ENCODE results near the gene AKAP8.
"Not testable (repeated sequence)": the region's sequence is repeated elsewhere in the genome, so short reads cannot be mapped to it uniquely, and the experiment has no call there.

Gene AKAP8

DNA sequence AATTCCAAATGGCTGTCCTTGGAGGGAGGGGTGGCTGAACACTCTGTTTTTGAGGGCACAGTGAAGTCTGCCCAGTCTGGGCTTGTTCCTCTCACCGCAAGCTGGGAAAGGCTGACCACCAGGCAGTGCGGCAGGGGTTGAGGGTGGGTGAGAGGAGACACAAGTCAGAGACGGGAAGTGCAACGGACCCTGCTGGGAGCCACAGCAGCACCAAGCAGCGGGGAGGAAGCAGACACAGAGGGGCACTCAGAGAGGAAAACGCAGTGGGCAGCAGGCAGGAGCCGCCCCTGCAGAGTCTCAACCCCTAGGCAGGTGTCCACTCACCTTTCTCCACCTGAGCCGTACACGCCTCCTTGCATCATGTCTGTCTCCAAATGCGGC, 23.6 kb upstream of the AKAP8 start:
- DNase-seq: no peak

GRCh38 chr19:15402411-15403150, 23.0 kb upstream of the AKAP8 start:
- DNase-seq: no peak

DNA sequence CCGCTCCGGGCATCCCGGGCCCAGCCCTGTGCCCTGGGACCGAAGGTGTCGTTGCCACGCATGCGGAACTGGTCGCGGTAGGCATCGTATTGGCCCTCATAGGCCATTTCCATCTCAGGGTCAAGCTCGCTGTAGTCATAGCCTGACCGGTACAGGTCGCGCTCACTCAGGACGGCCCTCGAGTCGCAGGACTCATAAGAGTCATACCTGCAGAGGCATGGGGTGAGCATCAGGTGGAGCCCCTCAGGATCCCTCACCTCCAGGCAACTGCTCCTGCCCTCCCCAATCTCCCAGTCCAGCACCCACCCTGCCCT, 21.8 kb upstream of the AKAP8 start:
- DNase-seq: no peak

- DNase-seq: no peak
Observed at GRCh38 chr19:15400521-15401396, 21.2 kb upstream of the AKAP8 start.

- DNase-seq: no peak
Observed at GRCh38 chr19:15399635-15400034, 20.0 kb upstream of the AKAP8 start.

DNA sequence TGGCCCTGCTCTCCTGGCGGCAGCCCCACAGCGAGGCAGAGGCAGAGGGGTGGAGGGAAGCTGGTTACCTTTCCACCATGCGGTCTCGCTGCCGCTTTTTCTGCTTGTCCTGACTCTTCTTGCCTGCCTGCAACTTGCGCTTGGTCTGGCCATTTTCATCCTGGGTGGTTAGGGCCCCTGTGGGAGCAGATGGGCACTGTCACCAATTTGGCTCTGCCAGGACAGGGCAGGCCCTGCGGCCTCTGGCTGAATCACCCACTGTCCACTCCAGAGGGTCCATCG, 19.6 kb upstream of the AKAP8 start:
- DNase-seq: no peak

- no peak for DNase-seq
Observed at GRCh38 chr19:15398501-15399233, 19.1 kb upstream of the AKAP8 start.

DNA sequence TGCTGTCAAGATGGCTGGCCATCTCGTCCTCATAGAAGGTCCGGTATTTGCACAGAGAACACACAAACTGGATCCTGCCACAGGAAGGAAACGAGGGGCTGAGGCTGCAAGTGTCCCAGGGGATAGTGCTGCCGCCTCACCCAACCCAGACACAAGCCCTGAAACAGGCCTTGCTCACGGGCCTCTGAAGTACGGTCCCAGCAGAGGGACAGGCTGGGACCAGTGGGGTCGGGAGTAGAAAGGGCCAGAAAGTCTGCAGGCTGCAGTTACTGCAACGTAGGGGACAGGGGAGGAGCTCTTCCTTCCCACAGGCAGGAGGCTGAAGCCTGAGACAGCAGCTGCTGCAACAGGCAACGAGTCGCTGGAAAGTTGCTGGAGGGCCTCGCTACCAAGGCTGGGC, 18.2 kb upstream of the AKAP8 start:
- DNase-seq: no peak

- no peak for DNase-seq
Observed at GRCh38 chr19:15397236-15397635, 17.6 kb upstream of the AKAP8 start.

DNA sequence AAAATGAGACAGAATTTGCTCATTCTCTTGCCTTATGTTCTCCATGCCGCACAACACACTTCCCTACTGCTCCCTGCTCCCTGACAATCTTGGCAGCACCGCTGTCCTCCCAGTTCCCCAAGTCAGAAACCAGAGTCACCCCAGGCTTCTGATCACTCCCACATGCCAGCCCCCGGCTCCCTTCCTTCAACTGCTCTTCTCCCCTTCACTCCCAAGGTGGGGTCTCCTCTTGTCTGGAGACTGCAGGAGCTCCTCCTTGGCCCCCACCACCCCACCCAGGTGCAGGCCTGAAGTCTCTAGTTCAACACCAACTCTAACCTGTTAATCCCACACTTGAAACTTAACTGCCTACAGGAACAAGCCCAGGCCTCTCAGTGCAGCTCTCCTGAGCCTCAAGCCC, 16.8 kb upstream of the AKAP8 start:
- no peak for DNase-seq

DNA sequence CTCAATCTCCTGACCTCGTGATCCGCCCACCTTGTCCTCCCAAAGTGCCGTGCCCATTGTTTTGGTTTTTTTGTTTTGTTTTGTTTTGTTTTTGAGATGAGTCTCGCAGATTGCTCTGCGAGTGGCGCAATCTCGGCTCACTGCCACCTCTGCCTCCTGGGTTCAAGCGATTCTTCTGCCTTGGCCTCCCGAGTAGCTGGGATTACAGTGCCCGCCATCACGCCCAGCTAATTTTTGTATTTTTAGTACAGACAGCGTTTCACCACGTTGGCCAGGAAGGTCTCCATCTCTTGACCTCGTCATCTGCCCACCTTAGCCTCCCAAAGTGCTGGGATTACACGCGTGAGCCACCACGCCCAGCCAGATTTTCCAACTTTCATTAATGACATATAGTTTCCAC, 15.7 kb upstream of the AKAP8 start:
- not testable (repeated sequence) for DNase-seq

DNA sequence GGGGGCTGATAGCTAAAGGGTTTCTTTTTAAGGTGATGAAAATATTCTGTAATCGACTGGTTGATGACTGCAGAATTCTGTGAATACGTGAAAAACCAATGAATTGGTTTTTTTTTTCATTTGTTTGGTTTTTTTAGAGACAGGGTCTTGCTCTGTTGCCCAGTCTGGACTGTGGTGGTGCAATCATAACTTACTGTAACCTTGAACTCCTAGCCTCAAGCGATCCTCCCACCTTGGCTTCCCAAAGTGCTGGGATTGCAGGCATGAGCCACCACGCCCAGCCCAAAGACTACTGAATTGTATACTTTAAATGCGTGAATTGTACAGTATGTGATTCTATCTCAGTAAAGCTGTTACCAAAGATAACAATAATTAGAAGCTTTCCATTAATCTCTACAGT, 14.8 kb upstream of the AKAP8 start:
- no peak for DNase-seq

DNA sequence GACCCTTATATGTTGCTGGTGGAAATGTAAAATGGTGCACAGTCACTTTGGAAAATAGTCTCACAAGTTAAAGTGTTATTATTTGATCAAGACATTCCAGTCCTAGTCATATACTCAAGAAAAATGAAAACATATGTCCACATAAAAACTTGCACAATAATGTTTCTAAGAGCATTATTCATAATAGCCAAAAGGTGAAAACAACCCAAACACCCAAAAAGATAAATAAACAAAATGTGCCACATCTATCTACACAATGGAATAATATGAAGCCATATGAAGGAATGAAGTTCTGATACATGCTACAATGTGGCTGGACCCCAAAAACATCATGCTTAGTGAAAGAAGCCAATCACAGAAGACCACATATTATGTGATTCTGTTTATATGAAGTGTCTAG, 14.4 kb upstream of the AKAP8 start:
- no peak for DNase-seq

DNA sequence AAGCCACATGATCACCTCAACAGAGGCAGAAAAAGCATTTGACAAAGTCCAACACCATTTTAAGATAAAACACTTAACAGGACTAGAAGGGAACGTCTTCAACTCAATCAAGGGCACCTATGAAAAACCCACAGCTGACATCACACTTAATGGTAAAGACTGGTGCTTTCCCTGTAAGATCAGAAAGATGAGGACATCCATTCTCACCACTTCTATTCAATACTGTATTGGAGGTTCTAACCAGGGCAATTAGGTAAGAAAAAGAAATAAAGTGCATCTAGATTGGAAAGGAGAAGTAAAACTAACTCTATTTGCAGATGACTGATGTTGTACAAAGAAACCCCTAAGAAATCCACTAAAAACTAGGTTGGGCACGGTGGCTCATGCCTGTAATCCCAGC, 11.2 kb upstream of the AKAP8 start:
- no peak for DNase-seq

DNA sequence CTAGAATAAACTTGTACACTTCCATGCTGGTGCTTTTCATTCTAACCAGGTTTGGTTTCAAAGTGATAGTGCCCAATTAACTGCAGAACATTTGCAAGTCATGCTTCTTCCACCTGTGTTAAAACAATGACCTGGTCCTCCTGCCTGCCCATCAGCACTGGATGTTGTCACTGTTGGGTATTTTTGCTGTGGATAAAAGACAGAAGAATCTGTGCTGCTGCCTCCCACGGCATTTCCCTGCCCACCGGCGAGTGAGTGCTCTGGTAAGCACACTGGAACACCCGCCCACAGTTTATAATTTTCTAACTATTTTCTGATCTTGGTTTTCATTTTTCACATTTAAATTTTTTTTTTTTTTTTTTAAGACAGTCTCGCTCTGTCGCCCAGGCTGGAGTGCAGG, 2.3 kb upstream of the AKAP8 start:
- DNase-seq: no peak

- DNase-seq: no peak
Observed at GRCh38 chr19:15381429-15381828, 1.8 kb upstream of the AKAP8 start.

- DNase-seq: no peak
Observed at GRCh38 chr19:15379999-15380647, 536 bp upstream of the AKAP8 start.

DNA sequence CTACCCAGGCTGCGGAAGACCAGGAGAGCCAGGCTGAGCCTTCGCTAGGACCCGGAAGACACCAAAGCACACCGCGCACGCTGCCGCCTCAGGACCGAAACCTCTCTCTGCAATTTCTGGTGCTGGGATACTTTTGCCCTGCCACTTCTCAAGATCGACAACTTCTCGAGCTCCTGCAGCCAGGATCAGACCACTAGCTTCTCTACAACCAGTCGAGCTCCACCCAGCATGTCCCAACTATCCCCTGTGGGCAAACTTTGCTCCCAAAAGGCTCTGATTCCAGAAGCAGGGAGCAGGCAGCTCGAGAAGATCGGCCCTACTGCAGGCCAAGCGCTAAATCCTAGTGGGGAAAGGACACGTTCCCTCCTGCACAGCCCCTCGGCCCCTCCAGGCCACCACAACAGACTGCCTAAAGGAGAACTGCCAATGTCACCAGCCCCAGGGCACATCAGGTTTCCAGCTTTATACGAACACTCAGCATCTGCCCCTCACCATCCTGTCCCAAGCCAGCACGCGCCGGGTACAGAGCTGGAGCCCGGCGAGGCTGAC, 979 bp downstream of the AKAP8 start:
- DNase-seq: peak; percentile 56

DNA sequence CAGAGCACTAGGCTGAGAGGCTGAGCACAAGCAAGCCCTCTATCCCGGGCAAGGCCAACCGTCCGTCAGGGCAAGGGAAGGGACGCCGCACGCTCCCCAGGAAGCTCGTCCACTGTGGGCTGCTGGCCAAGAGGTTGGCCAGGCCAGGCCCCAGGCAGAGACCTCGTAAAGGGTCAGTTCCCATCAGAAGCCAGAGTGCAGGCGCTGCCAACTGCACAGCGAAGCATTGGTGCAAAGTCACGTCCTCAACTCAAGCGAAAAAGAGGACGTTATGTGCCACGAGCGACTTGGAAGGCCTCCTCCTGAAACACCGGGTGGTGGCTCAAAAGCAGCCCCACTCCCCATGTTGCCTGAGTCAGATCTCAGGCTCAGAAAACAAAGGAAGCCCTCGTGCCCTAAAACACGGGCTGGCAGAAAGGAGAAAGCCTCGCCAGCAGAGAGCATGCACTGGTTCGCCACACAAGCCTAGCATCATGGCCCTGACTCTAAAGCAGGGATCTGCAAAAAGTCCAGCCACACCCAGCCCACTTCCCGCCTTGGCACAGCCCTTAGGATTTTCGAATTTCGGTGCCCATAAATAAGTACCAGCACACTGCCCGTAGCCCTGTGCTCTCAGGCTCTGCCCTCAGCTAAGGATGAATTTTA, 4.7 kb downstream of the AKAP8 start:
- no peak for DNase-seq

DNA sequence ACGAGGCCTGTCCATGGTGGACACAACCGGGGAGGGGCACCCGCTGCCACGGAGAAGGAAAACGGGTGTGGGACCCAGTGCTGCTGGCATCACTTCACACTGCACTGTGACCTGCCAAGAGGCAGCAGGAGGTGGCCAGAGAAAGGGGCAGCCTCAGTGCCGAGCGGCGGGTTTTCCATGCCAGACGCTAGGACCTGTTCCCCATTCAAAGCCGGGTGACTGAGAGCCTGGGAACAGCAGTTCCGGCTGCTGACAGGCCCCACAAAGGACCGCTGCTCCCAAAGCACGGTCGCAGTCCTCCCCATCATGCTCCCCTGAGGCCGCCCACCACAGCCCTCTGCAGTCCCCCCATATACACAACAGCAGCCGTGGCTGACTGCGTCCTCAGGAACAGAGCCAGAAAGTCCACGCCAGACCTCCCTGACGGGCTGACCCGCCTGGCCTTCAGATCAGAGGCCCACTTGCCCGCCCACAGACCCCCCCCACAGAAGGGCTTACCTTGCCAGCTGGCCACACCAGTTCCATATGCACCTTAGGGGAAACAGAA, 5.4 kb downstream of the AKAP8 start:
- no peak for DNase-seq

DNA sequence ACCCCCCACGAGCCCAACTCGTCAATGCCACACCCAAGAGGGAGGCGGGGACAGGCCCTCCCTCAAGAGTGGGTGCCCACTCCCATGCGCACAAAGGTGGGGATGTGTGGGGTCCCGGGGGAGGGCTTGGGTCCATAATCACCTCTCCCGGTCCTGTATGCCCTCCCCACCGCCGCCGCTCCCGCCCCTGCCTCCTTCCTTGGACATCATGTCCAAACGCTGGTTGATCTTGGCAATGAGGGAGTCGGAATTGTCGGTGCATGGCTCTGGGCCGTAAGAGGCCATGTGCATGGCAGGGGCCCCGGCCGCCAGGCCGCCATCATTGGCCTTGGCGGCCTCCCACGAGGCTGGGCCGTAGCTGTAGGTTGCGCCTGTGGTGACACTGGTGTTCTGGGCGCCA, 5.9 kb downstream of the AKAP8 start:
- no peak for DNase-seq

DNA sequence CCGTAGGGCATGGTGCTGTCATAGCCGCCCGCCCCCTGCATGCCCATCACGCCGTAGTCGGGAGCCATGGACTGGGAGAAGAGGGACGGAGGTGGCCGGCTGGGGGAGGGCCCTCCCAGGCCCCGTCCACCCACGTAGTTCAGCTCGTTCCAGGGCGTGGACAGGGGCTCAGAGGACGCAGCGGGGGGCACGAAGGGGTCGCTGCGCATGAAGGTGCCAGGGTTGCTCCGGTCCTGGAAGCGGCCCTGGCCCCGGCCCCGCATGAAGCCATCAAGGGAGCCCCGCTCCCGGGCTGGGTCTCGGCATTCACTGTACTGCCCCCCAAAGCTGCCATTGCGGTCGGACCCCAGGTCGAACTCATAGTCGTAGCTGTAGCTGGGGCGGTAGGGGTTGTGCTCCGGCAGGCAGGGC, 6.7 kb downstream of the AKAP8 start:
- no peak for DNase-seq

DNA sequence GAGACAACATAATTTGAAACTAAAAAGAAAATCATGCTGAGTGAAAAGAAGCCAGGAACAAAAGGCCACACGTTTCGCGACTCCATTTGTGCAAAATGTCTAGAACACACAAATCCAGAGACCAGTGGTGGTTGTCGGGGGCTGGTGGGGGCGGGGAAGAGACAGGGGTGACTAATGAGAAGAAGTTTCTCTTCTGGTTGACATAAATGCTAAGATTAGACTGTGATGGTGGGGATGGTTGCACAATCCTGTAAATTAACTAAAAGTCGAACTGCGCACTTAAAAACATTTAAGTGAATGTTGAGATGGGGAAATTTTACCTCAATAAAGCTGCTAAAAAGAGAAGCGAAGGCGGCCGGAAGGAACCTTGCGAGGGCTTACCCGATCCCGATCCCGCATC, 7.1 kb downstream of the AKAP8 start:
- DNase-seq: no peak

Data from femur (tissue), 1 donor.